OCI-LY3 (cell line): ENCODE results near the gene TFF3.

ENCODE experiments used
- EZH2phosphoT487 ChIP-seq: fragments of 200-600 bp; shearing (Covaris generic); IDR thresholded peaks from 2 replicates; pipeline ENCODE4 v1.6.1; 2018; ENCODE audit warnings: antibody characterized with exemption, mixed run types, low read depth
- TF ChIP-seq, protein P1 (sequence below): fragments of 200-600, 300-600 bp; sonication (generic); IDR thresholded peaks from 2 replicates; pipeline ENCODE4 v1.5.1; 2014; ENCODE audit warnings: antibody characterized with exemption, low read length, low read depth

DNA sequence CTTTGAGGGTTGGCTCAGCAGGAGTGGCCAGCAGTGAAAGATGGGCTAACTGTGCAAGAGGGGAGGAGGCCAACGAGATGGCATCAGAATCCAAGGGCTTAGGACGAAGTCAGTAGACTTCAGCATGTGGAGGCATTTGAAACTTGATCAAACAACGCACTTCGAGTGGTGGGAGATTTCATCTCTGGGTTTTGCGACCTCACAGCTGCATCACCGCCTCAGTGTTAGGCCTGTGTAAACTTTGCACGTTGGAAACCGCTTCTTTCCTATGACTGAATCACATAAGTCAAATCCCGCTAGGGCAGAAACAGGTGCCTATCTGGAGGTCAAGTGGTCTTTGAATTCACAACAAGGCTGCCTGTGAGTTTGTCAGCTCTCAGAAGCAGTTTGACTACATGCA lies 17.8 kb downstream of the TFF3 start:
- TF ChIP-seq, protein P1, sequence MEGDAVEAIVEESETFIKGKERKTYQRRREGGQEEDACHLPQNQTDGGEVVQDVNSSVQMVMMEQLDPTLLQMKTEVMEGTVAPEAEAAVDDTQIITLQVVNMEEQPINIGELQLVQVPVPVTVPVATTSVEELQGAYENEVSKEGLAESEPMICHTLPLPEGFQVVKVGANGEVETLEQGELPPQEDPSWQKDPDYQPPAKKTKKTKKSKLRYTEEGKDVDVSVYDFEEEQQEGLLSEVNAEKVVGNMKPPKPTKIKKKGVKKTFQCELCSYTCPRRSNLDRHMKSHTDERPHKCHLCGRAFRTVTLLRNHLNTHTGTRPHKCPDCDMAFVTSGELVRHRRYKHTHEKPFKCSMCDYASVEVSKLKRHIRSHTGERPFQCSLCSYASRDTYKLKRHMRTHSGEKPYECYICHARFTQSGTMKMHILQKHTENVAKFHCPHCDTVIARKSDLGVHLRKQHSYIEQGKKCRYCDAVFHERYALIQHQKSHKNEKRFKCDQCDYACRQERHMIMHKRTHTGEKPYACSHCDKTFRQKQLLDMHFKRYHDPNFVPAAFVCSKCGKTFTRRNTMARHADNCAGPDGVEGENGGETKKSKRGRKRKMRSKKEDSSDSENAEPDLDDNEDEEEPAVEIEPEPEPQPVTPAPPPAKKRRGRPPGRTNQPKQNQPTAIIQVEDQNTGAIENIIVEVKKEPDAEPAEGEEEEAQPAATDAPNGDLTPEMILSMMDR: no peak
- TF ChIP-seq EZH2phosphoT487: no peak
